ENCODE results near the gene ARHGAP24.

Gene ARHGAP24

GRCh38 chr4:85431881-85432485 is 43.0 kb upstream of the ARHGAP24 start:
- POLR2A ChIA-PET, result no interaction called here
- CTCF ChIA-PET, result no interaction called here

GRCh38 chr4:85445050-85445639 is 29.8 kb upstream of the ARHGAP24 start:
- no peak for TF ChIP-seq HDGF (IDR thresholded peaks at IDR 0.05; ENCODE audit: borderline replicate concordance)
- no peak for TF ChIP-seq L3MBTL2 (conservative IDR thresholded peaks at IDR 0.05)
- TF ChIP-seq TARDBP (IDR thresholded peaks at IDR 0.05), result no peak
- no peak for TF ChIP-seq NFRKB (IDR thresholded peaks at IDR 0.05)
- no peak for TF ChIP-seq SP1 (IDR thresholded peaks at IDR 0.05)
- no peak for TF ChIP-seq ARNT (IDR thresholded peaks at IDR 0.05)
- no peak for TF ChIP-seq FOXM1 (IDR thresholded peaks at IDR 0.05; ENCODE audit: borderline replicate concordance)
- TF ChIP-seq PKNOX1 (IDR thresholded peaks at IDR 0.05), result no peak
- no peak for TF ChIP-seq LEF1 (IDR thresholded peaks at IDR 0.05; ENCODE audit: borderline replicate concordance)
- no peak for TF ChIP-seq CTBP1 (IDR thresholded peaks at IDR 0.05; ENCODE audit: borderline replicate concordance)
- TF ChIP-seq BHLHE40 (IDR thresholded peaks at IDR 0.05; ENCODE audit: borderline replicate concordance), result no peak
- TF ChIP-seq FOXK2 (IDR thresholded peaks at IDR 0.05), result no peak
- TF ChIP-seq ELF4 (IDR thresholded peaks at IDR 0.05), result no peak
- no peak for TF ChIP-seq ZNF384 (IDR thresholded peaks at IDR 0.05)
- no peak for DNase-seq (ENCODE audit: extremely low spot score)
- CTCF ChIA-PET, result no interaction called here
- POLR2A ChIA-PET, result no interaction called here

More at GRCh38 chr4:85431881-85432485, 43.0 kb upstream of the ARHGAP24 start:
- no peak for TF ChIP-seq ZNF384 (IDR thresholded peaks at IDR 0.05)
- no peak for TF ChIP-seq BHLHE40 (IDR thresholded peaks at IDR 0.05; ENCODE audit: borderline replicate concordance)
- DNase-seq (ENCODE audit: extremely low spot score), result no peak

GRCh38 chr4:85446141-85446861 is 28.6 kb upstream of the ARHGAP24 start:
- CTCF ChIA-PET, result no interaction called here
- no peak for TF ChIP-seq NFRKB (IDR thresholded peaks at IDR 0.05)
- no peak for TF ChIP-seq TARDBP (IDR thresholded peaks at IDR 0.05)
- no peak for TF ChIP-seq FOXM1 (IDR thresholded peaks at IDR 0.05; ENCODE audit: borderline replicate concordance)
- TF ChIP-seq PKNOX1 (IDR thresholded peaks at IDR 0.05), result no peak
- no peak for TF ChIP-seq SP1 (IDR thresholded peaks at IDR 0.05)
- TF ChIP-seq FOXK2 (IDR thresholded peaks at IDR 0.05), result no peak
- TF ChIP-seq ELF4 (IDR thresholded peaks at IDR 0.05), result no peak
- POLR2A ChIA-PET, result interaction anchor here (0.6 kb wide), 1 partner anchor 27 kb away, joined by 4 read pairs; no protein-coding TSS in a partner anchor
- DNase-seq (ENCODE audit: extremely low spot score), result no peak

- CTCF ChIA-PET, result no interaction called here
- POLR2A ChIA-PET, result no interaction called here
- no peak for DNase-seq (ENCODE audit: extremely low spot score)
- TF ChIP-seq ZNF384 (IDR thresholded peaks at IDR 0.05), result no peak
- 0 out of 2 replicates have a peak, but pooled peaks have one; percentile 4 for TF ChIP-seq PKNOX1 (IDR thresholded peaks at IDR 0.05)
These were observed 25.8 kb upstream of the ARHGAP24 start for GRCh38 chr4:85448906-85449890.

GRCh38 chr4:85452058-85452731 is 22.8 kb upstream of the ARHGAP24 start:
- DNase-seq (ENCODE audit: extremely low spot score), result no peak
- ChIA-PET POLR2A (no interaction called here), CTCF (no interaction called here)
- no peak for TF ChIP-seq PKNOX1 (IDR thresholded peaks at IDR 0.05)
- TF ChIP-seq SP1 (IDR thresholded peaks at IDR 0.05), result no peak
- no peak for TF ChIP-seq ELF4 (IDR thresholded peaks at IDR 0.05)
- no peak for TF ChIP-seq TARDBP (IDR thresholded peaks at IDR 0.05)
- no peak for TF ChIP-seq ZNF384 (IDR thresholded peaks at IDR 0.05)
- no peak for TF ChIP-seq FOXK2 (IDR thresholded peaks at IDR 0.05)
- no peak for TF ChIP-seq ARNT (IDR thresholded peaks at IDR 0.05)
- TF ChIP-seq LEF1 (IDR thresholded peaks at IDR 0.05; ENCODE audit: borderline replicate concordance), result no peak
- no peak for TF ChIP-seq BHLHE40 (IDR thresholded peaks at IDR 0.05; ENCODE audit: borderline replicate concordance)
- no peak for TF ChIP-seq L3MBTL2 (conservative IDR thresholded peaks at IDR 0.05)
- TF ChIP-seq FOXA1 (IDR thresholded peaks at IDR 0.05), result no peak
- TF ChIP-seq FOXM1 (IDR thresholded peaks at IDR 0.05; ENCODE audit: borderline replicate concordance), result no peak
- no peak for TF ChIP-seq HDGF (IDR thresholded peaks at IDR 0.05; ENCODE audit: borderline replicate concordance)
- no peak for TF ChIP-seq NFRKB (IDR thresholded peaks at IDR 0.05)
- TF ChIP-seq CTBP1 (IDR thresholded peaks at IDR 0.05; ENCODE audit: borderline replicate concordance), result no peak
- no peak for TF ChIP-seq SUZ12 (IDR thresholded peaks at IDR 0.05)
